Neural progenitor cell (in vitro differentiated cells): ENCODE measurements around the gene LMF2.

Source experiments
- CTCF ChIP-seq: fragments of 200-600 bp; sonication (generic); IDR thresholded peaks from 2 replicates; pipeline ENCODE4 v1.5.1; 2017; ENCODE audit warnings: antibody characterized with exemption, mild to moderate bottlenecking
- EZH2 ChIP-seq: fragments of 200-600 bp; sonication (generic); IDR thresholded peaks from 2 replicates; pipeline ENCODE4 v1.6.1; 2017; ENCODE audit warnings: antibody characterized with exemption, mild to moderate bottlenecking, moderate library complexity
- EZH2phosphoT487 ChIP-seq: fragments of 200-600 bp; sonication (generic); IDR thresholded peaks from 2 replicates; pipeline ENCODE4 v1.6.1; 2017; ENCODE audit warnings: antibody characterized with exemption

- TF ChIP-seq CTCF: no peak
- TF ChIP-seq EZH2phosphoT487: no peak
- no peak for TF ChIP-seq EZH2
These were observed 23.9 kb downstream of the LMF2 start for GRCh38 chr22:50483556-50483955.
